ENCODE measurements around the gene GTF3A.
"Not testable (repeated sequence)": the region's sequence is repeated elsewhere in the genome, so short reads cannot be mapped to it uniquely, and the experiment has no call there.

GTF3A gene

DNA sequence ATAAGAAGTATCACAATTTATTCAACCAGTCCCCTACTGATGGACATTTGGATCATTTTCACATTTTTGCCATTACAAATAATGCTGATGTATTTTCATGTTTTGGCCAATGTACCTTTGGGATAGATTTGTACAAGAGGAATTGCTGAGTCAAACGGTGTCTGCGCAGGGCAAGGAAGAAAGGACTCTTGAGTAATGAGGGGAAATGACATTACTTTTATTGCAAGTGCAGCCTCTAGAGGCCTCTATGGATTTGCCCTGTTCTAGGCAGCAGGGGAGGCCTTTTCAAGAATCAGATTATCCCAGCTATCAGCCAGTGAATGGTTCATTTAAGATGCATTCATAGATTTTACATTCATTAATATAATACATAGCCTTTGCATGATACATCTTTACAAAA, 32.9 kb upstream of the GTF3A start:
- no peaks in the 10 kb centered on the region for H3K9me3 ChIP-seq (ENCODE audit: low read length)
- no peak overlapping the region for H3K27ac ChIP-seq (ENCODE audit: low read depth, low read length)
- no peaks in the 10 kb centered on the region for H3K27me3 ChIP-seq (ENCODE audit: control insufficient read depth in 1 of 2, insufficient read depth in 2 of 2, low read length in 2 of 2)
- no peaks in the 10 kb centered on the region for H3K4me1 ChIP-seq (ENCODE audit: insufficient read depth, low read length)
- H3K36me3 ChIP-seq (ENCODE audit: insufficient read depth, low read length) = no peaks in the 10 kb centered on the region
- no peak overlapping the region for H3K9ac ChIP-seq (ENCODE audit: low read length)
- H3K4me3 ChIP-seq (ENCODE audit: low read depth in 1 of 2, low read length in 2 of 2) = no peak overlapping the region

DNA sequence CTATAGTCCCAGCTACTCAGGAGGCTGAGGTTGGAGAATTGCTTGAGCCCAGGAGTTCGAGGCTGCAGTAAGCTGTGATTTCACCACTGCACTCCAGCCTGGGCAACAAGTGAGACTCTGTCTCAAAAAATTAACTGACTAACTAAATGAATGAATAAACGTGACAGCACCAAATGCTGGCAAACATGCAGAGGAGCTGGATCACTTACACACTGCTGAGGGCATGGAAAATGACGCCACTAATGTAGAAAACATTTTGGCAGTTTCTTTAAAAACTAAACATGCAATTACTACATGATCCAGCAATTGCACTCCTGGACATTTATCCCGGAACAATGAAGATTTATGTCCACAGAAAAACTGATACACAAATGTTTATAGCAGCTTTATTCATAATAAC, 31.3 kb upstream of the GTF3A start:
- Histone ChIP-seq H3K9me3 (ENCODE audit: low read length) (no peaks in the 10 kb centered on the region), H3K36me3 (ENCODE audit: insufficient read depth, low read length) (no peaks in the 10 kb centered on the region), H3K27ac (ENCODE audit: low read depth, low read length) (no peak overlapping the region), H3K4me3 (ENCODE audit: low read depth in 1 of 2, low read length in 2 of 2) (no peak overlapping the region), H3K4me1 (ENCODE audit: insufficient read depth, low read length) (no peaks in the 10 kb centered on the region), H3K9ac (ENCODE audit: low read length) (no peak overlapping the region), H3K27me3 (ENCODE audit: control insufficient read depth in 1 of 2, insufficient read depth in 2 of 2, low read length in 2 of 2) (no peaks in the 10 kb centered on the region)

DNA sequence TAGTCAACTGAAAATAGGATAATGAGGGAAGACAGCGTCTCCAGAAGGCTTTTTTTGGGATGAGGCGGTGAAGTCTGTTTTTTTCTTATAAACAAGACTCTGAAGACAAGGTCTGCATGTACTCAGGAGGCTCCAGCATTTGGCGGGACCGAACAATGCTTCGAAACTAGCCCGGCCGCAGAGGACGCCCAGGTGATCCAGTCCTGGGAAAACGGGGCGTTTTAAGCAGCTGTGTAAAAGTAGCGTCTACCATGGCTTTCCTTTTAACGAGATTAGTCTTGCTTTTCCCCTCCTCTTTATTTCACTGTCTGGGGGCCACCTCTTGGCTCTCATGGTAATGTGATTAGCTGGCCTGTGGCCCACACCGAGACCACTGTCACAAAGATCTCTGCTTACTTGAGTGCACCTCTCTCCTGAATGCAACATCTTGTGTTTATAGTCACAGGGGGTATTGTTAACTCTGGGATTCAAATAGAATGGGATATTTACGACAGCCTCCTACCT, 29.4 kb upstream of the GTF3A start:
- no peaks in the 10 kb centered on the region for H3K4me1 ChIP-seq (ENCODE audit: insufficient read depth, low read length)
- H3K9me3 ChIP-seq (ENCODE audit: low read length) = no peaks in the 10 kb centered on the region
- no peaks in the 10 kb centered on the region for H3K27me3 ChIP-seq (ENCODE audit: control insufficient read depth in 1 of 2, insufficient read depth in 2 of 2, low read length in 2 of 2)
- H3K4me3 ChIP-seq (ENCODE audit: low read depth in 1 of 2, low read length in 2 of 2) = no peak overlapping the region
- no peaks in the 10 kb centered on the region for H3K36me3 ChIP-seq (ENCODE audit: insufficient read depth, low read length)
- no peak overlapping the region for H3K27ac ChIP-seq (ENCODE audit: low read depth, low read length)
- no peak overlapping the region for H3K9ac ChIP-seq (ENCODE audit: low read length)

DNA sequence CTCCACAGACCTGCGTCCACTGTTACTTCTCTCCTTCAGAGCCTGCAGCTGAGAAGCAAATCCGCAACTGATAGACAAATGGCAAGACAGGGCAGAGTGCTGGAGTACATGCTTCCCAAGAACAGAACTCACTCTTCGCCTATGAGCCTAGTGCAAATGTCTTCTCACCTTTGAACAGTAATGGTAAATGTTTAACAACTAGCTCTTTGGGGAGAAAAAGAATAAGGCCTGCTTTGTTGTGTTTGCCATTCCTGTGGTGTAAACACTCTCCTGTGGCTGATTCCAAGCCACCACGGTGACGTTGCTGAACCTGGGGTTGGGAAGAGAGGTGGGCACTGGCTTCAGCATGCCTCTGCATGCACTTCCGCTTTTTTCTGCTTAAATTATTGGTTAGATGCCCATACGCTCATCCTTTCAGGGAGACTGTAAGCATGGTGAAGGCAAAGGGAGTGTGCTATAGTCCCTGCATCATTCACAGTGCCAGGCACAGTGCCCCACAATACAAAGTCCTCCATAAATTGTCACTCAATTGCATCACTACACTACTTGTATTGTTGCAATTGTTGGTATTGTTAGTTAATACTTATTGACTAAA, 28.1 kb upstream of the GTF3A start:
- Histone ChIP-seq H3K27me3 (ENCODE audit: control insufficient read depth in 1 of 2, insufficient read depth in 2 of 2, low read length in 2 of 2) (no peaks in the 10 kb centered on the region), H3K27ac (ENCODE audit: low read depth, low read length) (no peak overlapping the region), H3K4me1 (ENCODE audit: insufficient read depth, low read length) (peaks cover 3% of the 10 kb centered on the region), H3K36me3 (ENCODE audit: insufficient read depth, low read length) (no peaks in the 10 kb centered on the region), H3K9ac (ENCODE audit: low read length) (no peak overlapping the region), H3K4me3 (ENCODE audit: low read depth in 1 of 2, low read length in 2 of 2) (no peak overlapping the region), H3K9me3 (ENCODE audit: low read length) (no peaks in the 10 kb centered on the region)

DNA sequence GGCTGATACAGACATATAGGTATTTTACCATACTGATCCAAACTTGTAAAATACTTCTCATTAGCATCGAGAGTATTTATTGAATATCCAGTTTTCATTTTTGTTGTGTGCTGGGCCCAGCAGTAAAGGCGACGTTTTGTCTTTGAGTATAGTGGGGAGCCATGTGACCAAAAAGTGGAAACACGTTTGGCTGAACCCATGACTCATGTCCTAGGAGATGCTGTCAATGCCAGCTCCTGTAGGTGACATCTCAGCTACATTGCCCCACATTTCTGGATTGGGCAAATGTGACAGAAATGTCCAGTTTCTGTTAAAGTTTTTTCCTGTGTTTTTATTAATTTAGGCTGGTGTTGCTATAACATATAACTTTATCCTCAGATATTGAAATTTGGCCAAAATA, 26.1 kb upstream of the GTF3A start:
- H3K27me3 ChIP-seq (ENCODE audit: control insufficient read depth in 1 of 2, insufficient read depth in 2 of 2, low read length in 2 of 2) = no peaks in the 10 kb centered on the region
- H3K27ac ChIP-seq (ENCODE audit: low read depth, low read length) = no peak overlapping the region
- H3K9me3 ChIP-seq (ENCODE audit: low read length) = no peaks in the 10 kb centered on the region
- no peaks in the 10 kb centered on the region for H3K36me3 ChIP-seq (ENCODE audit: insufficient read depth, low read length)
- no peak overlapping the region for H3K4me3 ChIP-seq (ENCODE audit: low read depth in 1 of 2, low read length in 2 of 2)
- peaks cover 10% of the 10 kb centered on the region for H3K4me1 ChIP-seq (ENCODE audit: insufficient read depth, low read length)
- H3K9ac ChIP-seq (ENCODE audit: low read length) = no peak overlapping the region

DNA sequence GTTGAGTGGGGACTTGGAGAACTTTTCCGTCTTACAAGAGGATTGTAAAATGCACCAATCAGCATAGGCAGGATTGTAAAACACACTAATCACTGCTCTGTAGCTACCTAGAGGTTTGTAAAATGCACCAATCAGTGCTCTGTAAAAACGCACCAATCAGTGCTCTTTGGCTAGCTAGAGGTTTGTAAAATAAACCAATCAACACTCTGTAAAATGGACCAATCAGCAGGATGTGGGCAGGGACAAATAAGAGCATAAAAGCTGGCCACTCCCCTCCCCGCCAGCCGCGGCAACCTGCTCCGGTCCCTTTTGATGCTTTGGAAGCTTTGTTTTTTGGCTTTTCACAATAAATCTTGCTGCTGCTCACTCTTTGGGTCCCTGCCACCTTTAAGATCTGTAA, 24.0 kb upstream of the GTF3A start:
- H3K36me3 ChIP-seq (ENCODE audit: insufficient read depth, low read length); H3K9me3 ChIP-seq (ENCODE audit: low read length); H3K27me3 ChIP-seq (ENCODE audit: control insufficient read depth in 1 of 2, insufficient read depth in 2 of 2, low read length in 2 of 2); H3K4me3 ChIP-seq (ENCODE audit: low read depth in 1 of 2, low read length in 2 of 2); H3K27ac ChIP-seq (ENCODE audit: low read depth, low read length); H3K9ac ChIP-seq (ENCODE audit: low read length): not testable (repeated sequence)
- peaks cover 20% of the 10 kb centered on the region for H3K4me1 ChIP-seq (ENCODE audit: insufficient read depth, low read length)

DNA sequence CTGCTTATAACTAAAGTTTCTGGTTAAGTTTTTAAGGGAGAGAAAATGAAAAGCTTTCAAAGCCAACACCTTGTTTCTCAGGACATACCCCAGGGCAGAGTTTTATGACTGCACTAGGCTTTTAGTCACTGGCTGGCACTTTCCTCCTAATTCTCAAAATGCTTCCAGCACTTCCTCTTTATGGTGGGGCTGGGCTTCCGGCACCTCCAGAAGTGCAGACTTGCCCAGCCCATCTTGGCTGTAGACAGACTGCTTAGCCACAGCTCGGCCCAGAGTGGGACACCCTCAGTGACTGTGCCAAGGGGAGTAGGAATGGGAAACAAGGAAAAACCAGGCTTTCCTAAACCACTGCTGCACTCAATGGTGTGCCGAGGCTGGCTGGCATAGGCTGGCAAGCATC, 23.2 kb upstream of the GTF3A start:
- Histone ChIP-seq H3K9me3 (ENCODE audit: low read length) (no peaks in the 10 kb centered on the region), H3K9ac (ENCODE audit: low read length) (no peak overlapping the region), H3K27ac (ENCODE audit: low read depth, low read length) (no peak overlapping the region)

DNA sequence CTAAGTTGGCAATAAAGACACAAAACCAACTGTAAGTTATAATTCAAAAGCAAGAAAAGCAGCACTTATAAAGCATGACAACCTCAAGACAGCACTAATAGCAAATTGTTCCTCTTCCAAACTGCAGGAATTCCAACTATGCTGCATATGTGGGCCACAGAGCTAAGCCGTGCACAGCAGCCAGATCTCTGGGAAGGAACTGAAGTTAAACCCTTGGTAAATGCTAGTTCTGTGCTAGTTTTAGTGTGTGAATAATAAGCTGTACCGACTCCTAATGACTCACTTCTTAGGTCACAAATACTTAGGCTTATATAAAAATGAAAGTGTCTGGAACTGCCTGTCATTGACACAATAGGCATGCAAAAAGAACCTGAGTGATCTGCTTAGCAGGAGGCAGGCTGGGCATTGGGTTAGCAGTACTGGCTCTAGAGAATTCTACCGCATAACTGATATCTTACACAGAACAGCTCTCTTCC, 21.2 kb upstream of the GTF3A start:
- no peaks in the 10 kb centered on the region for H3K9me3 ChIP-seq (ENCODE audit: low read length)
- no peaks in the 10 kb centered on the region for H3K36me3 ChIP-seq (ENCODE audit: insufficient read depth, low read length)
- H3K4me3 ChIP-seq (ENCODE audit: low read depth in 1 of 2, low read length in 2 of 2) = no peak overlapping the region
- H3K4me1 ChIP-seq (ENCODE audit: insufficient read depth, low read length) = peaks cover 20% of the 10 kb centered on the region
- no peak overlapping the region for H3K9ac ChIP-seq (ENCODE audit: low read length)
- H3K27me3 ChIP-seq (ENCODE audit: control insufficient read depth in 1 of 2, insufficient read depth in 2 of 2, low read length in 2 of 2) = no peaks in the 10 kb centered on the region
- H3K27ac ChIP-seq (ENCODE audit: low read depth, low read length) = no peak overlapping the region

More for the DNA sequence above, 23.2 kb upstream of the GTF3A start:
- no peak overlapping the region for H3K4me3 ChIP-seq (ENCODE audit: low read depth in 1 of 2, low read length in 2 of 2)
- H3K27me3 ChIP-seq (ENCODE audit: control insufficient read depth in 1 of 2, insufficient read depth in 2 of 2, low read length in 2 of 2) = no peaks in the 10 kb centered on the region
- H3K36me3 ChIP-seq (ENCODE audit: insufficient read depth, low read length) = no peaks in the 10 kb centered on the region
- H3K4me1 ChIP-seq (ENCODE audit: insufficient read depth, low read length) = peaks cover 20% of the 10 kb centered on the region

DNA sequence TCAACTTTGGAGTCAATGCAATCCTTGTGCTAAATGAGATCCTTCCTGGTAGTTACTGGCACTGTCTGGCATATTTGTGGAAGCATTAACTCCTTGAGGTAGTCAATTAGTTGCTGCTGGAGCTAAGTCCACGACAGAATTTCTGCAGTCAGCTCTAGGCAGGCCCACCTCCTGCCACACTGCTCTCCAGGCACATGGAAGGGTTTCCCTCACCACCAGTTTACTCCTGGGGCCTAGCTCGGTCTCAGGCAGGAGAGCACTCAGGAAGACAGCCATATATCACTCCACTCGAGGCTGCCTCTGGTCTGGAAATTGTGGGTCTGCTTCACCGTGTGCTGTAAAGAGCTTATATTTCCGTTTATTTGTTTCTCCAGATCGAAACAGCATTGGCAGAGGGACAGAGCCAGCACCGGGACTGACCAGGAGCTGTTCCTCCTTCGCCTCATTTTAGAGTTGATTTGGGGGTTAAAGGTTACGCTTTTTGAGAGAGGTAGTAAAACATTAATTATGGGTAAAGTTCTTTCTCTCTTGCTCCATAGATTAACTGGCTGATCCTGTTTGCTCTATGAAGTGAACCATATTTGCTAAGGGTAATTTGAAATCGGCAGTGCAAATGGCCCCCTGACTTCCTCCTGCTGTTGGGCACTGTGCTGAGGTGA, 20.6 kb upstream of the GTF3A start:
- Histone ChIP-seq H3K27me3 (ENCODE audit: control insufficient read depth in 1 of 2, insufficient read depth in 2 of 2, low read length in 2 of 2) (no peaks in the 10 kb centered on the region), H3K4me1 (ENCODE audit: insufficient read depth, low read length) (peaks cover 20% of the 10 kb centered on the region), H3K27ac (ENCODE audit: low read depth, low read length) (no peak overlapping the region), H3K4me3 (ENCODE audit: low read depth in 1 of 2, low read length in 2 of 2) (no peak overlapping the region), H3K9me3 (ENCODE audit: low read length) (no peaks in the 10 kb centered on the region), H3K9ac (ENCODE audit: low read length) (no peak overlapping the region), H3K36me3 (ENCODE audit: insufficient read depth, low read length) (no peaks in the 10 kb centered on the region)

DNA sequence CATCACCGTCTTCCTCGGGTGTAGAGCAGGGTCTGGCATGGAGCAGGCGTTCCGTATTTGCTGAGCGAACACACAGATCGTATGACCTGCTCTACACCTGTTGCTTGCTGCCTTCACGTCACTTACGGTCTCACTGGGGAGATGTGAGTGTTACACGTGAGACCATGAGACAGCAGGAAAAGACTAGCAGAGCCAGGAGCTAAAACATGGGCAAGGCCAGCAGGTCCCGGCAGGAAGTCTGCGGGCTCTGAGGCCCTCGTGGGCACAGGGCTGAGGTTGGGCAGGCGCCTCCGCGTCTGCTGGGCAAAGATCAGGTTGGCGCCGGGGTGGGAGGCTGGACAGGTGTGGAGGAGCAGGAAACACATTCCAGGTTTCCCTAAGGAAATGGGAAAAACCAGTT, 19.7 kb upstream of the GTF3A start:
- Histone ChIP-seq H3K4me3 (ENCODE audit: low read depth in 1 of 2, low read length in 2 of 2) (no peak overlapping the region), H3K9me3 (ENCODE audit: low read length) (no peaks in the 10 kb centered on the region), H3K9ac (ENCODE audit: low read length) (no peak overlapping the region), H3K27ac (ENCODE audit: low read depth, low read length) (no peak overlapping the region), H3K36me3 (ENCODE audit: insufficient read depth, low read length) (no peaks in the 10 kb centered on the region), H3K27me3 (ENCODE audit: control insufficient read depth in 1 of 2, insufficient read depth in 2 of 2, low read length in 2 of 2) (peaks cover 0 to 4% of the 10 kb centered on the region in 2 donors), H3K4me1 (ENCODE audit: insufficient read depth, low read length) (peaks cover 20% of the 10 kb centered on the region)

DNA sequence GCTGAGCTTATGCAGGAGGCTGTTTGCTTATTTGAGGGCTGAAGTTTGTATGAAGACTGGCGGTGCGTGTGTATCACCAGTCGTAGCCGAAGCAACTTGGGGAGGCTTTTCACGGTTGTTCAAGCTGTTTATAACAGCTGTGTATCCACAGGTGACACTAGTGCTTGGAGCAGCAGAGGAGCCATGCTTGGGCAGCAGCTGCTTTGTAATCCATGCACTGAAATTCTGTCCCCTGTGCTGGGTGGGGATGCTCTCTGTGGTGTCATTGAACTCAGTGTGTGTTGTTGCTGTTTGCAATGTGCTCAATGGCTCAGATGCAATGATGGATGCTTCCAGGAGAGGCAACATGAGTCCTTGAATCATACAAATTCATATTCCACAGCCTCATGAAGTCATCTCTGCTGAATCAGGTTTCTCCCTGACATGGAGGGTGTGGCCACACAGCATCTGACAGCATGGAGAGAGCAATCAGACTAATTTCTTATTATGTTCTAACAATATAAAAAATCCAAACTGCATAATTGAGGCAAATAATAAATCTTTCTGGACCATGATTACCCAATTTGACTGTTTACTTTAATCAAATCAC, 18.8 kb upstream of the GTF3A start:
- Histone ChIP-seq H3K4me3 (ENCODE audit: low read depth in 1 of 2, low read length in 2 of 2) (no peak overlapping the region), H3K27ac (ENCODE audit: low read depth, low read length) (no peak overlapping the region), H3K36me3 (ENCODE audit: insufficient read depth, low read length) (no peaks in the 10 kb centered on the region), H3K4me1 (ENCODE audit: insufficient read depth, low read length) (peaks cover 20% of the 10 kb centered on the region), H3K9me3 (ENCODE audit: low read length) (no peaks in the 10 kb centered on the region), H3K9ac (ENCODE audit: low read length) (no peak overlapping the region), H3K27me3 (ENCODE audit: control insufficient read depth in 1 of 2, insufficient read depth in 2 of 2, low read length in 2 of 2) (peaks cover 0 to 4% of the 10 kb centered on the region in 2 donors)

All from muscle layer of colon (tissue), 2 donors.